ENCODE results near the gene ATAD3C.
A peak's percentile ranks its signal among the peaks of the same experiment; 100 is the strongest.
"Not testable (repeated sequence)": the region's sequence is repeated elsewhere in the genome, so short reads cannot be mapped to it uniquely, and the experiment has no call there.

ATAD3C gene

DNA sequence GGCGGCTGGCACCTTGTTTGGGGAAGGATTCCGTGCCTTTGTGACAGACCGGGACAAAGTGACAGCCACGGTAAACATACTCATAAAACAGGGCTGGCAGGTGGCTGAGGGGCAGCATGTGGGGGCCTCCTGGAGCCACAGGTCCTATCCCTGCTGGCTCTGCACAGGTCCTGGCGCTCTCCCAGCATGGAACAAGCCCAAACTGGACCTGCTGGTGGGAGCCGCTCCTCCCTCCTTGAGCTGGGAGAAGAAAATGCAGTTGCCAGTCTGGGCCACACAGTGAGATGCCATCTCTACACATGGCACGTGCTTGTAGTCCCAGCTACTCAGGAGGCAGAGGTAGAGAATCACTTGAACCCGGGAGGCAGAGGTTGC is 2.9 kb downstream of the ATAD3C start:
- DNase-seq = not testable (repeated sequence)

DNA sequence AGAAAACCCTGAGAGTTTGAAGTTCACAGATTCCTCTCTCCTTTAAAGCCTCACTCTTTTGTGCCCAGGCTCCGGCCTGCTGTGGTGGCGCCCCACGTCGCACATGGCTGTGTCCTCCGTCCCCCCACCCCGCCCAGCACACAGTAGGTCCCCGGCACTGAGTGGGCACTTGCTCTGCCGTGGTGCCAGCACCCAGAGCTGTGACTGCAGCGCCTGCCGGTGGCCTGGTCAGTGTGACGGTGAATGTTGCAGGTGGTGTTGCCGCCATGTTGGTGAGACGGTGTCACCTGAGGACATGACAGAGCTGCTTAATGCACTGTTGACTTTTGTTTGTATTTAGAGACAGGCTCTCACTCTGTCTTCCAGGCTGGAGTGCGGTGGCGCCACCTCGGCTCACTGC is 3.4 kb downstream of the ATAD3C start:
- DNase-seq = no peak

DNA sequence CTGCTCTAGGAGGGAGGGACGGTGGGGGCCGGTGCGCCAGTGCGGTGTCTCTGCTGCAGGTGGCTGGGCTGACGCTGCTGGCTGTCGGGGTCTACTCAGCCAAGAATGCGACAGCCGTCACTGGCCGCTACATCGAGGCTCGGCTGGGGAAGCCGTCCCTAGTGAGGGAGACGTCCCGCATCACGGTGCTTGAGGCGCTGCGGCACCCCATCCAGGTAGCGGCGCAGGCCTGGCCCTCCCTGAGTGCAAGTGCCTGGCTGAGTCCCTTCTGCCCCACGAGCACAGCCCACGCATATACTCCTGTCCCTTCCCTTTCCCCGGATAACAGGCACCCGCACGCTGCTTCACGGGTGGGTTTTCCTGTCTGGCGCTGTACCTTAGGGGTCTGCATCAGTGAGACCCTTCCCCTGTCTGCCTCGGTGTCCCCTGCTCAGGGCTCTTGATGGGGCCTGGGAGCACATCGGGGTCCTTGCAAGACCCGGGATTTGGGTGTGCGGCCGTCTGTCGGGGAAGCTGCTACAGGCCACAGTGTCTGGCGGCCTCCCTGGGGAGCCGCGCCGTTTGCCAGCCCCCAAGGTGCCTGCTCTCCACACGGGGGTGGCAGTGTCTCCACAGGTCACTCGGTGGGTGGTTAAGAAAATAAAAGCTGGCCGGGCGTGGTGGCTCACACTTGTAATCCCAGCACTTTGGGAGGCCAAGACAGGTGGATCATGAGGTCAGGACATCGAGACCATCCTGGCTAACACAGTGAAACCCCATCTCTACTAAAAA is 5.0 kb downstream of the ATAD3C start:
- not testable (repeated sequence) for DNase-seq

DNA sequence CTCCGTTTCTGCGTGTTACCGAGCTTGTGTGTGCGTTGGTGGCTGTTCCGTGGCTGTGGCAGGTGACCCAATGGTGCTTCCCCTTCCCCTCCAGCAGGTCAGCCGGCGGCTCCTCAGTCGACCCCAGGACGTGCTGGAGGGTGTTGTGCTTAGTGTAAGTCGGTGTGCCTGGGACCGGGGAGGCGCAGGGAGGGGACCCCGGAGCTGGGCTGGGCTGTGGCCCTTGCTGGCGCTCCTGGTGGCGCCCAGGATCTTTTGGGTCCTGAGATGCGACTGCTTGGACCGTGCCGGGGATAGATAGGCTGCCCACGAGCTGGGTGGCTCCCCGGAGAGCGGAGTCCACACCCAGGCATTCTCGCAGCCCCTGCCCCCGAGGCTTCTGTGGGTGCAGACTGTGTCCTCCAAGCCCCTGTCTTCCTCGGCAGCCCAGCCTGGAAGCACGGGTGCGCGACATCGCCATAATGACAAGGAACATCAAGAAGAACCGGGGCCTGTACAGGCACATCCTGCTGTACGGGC is 5.9 kb downstream of the ATAD3C start:
- no peak for DNase-seq

DNA sequence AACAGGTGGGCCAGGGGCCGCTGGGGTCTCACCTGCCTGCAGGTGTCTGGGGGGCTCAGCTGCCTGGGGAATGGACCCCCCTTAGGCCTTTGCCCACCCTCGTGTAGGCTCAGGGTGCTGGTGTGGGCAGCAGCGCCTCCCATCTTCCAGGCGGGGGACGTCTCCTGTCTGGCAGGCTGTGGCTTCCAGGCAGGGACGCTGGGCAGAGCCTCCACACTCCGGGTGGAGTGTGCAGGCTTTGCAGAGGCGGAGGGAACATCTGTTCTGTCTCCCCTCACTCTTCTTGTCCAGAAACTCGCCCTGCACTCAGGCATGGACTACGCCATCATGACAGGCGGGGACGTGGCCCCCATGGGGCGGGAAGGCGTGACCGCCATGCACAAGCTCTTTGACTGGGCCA is 6.4 kb downstream of the ATAD3C start:
- not testable (repeated sequence) for DNase-seq

DNA sequence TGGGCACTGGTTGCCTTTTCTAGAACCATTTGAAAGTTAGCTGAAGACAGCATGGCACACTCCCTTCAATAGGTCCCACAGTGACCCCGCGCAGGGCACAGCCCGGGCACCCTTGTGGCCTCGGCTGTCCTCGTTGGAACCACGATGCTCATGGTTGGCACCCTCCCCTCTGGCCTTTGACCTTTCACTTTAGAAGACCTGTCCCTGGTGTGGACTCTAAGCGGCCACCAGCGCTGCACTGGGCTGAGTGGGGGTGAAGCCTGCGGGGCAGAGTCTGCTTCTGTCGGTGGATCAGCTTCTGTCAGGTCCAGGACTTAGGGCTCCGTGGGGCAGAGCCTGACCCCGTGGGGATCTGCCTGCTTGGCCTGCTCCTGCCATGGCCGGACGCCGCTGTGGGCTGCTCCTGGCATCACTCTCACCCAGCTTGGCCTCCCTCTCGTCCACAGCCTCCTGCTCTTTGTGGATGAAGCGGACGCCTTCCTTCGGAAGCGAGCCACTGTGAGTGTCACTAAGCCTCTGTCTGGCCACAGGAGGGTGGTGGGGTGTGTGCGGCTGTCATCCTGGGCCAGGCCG is 7.3 kb downstream of the ATAD3C start:
- not testable (repeated sequence) for DNase-seq

DNA sequence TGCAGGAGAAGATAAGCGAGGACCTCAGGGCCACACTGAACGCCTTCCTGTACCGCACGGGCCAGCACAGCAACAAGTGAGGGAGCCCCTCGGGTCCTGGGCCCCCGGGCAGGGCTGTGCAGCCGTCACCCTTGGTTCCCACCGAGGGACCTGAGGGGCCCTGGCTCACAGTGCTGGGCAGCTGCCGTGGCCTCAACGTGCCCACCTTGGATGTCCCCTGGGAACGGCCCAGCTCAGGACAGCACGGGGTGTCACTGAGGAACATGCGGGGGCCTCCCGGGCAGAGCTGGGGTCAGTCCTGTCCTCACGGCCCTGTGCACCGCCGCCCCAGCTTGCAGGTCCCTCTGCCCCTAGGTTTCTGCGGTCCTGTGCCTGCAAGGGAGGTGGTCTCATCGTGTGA is 9.7 kb downstream of the ATAD3C start:
- not testable (repeated sequence) for DNase-seq

GRCh38 chr1:1459711-1460110 is 10.2 kb downstream of the ATAD3C start:
- DNase-seq = not testable (repeated sequence)

DNA sequence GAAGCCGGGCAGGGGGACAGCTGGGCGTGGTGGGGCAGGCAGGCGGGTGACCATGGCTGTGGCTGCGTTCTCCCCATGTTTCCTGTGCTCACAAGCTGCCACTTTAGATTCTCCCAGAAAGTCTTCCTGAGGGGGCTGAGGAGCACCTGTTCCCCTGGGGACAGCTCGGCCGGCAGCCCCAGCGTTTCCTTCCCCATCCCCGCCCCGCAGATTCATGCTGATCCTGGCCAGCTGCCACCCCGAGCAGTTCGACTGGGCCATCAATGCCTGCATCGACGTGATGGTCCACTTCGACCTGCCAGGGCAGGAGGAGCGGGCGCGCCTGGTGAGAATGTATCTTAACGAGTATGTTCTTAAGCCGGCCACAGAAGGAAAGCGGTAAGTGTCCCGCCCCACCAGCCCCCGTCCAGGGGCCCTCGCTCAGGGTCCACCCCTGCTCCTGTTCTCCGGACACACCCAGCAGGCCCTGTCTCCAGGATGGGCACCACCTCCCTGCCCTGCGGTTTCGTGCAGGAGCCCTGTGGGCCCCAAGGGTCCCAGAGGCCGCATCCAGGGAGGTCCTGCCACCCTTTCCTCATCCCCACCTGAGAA is 11.1 kb downstream of the ATAD3C start:
- DNase-seq = no peak

DNA sequence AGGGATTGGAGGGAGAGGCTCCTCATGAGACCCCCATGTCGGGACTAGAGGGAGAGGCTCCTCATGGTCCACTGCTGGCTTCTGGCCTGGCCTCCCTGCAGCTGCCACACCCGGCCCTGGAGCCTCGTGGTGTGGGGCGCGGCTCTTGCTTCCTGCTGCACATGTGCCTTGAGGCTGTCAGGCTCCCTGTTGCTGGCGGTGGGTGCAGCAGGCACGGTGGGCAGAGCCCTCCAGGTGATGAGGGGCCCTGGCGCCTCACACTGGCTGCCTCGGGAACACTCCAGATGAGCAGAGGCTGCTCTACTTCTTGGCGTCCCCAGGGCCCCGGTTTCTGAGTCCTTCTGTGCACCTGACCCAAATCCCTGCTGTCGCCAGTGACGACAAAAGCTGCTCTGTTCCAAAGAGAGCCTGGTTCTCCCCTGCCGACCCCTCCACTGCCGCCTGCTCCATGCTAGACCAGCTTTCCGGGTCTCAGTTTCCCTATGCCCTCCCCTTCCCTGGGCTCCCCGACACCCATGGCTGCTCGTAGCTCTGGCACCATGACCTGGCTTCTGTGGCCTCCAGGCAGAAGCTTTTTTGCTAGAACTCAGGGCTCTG is 12.3 kb downstream of the ATAD3C start:
- no peak for DNase-seq

- DNase-seq = no peak
Measured at GRCh38 chr1:1462318-1462966, 13.0 kb downstream of the ATAD3C start.

GRCh38 chr1:1463312-1463711 is 13.8 kb downstream of the ATAD3C start:
- DNase-seq = no peak

DNA sequence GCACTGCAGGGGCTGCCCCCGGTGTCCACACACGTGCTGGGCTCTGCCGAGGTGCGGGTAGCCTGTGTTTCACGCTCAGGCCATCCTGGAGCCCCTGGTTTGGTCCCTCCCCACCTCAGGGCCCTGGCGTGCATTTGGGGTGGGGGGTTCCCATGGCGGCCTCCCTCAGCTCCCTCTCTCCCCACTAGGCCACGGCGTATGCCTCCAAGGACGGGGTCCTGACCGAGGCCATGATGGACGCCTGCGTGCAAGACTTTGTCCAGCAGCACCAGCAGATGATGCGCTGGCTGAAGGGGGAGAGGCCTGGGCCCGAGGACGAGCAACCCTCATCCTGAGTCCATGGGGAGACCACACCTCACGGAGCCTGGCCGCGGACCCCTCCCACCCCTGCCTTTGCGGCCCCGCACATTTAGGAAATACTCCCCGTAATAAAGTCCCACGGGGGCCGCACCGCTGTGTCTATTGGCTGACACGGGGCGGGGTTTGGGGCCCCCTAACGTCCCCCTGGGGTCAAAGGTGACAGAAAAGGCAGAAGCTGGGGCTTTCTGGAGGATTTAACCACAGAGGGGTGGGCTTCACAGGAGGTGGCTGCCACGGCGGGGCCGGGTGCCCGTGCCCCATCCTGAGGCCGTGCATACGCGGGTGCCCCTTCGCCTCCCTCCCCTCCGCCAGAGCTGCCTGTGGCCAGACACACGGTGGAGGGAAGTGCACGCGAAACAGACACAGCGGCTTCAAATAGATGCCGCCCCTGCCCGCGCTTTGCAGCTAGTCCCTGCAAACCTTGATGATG is 18.9 kb downstream of the ATAD3C start:
- not testable (repeated sequence) for DNase-seq

DNA sequence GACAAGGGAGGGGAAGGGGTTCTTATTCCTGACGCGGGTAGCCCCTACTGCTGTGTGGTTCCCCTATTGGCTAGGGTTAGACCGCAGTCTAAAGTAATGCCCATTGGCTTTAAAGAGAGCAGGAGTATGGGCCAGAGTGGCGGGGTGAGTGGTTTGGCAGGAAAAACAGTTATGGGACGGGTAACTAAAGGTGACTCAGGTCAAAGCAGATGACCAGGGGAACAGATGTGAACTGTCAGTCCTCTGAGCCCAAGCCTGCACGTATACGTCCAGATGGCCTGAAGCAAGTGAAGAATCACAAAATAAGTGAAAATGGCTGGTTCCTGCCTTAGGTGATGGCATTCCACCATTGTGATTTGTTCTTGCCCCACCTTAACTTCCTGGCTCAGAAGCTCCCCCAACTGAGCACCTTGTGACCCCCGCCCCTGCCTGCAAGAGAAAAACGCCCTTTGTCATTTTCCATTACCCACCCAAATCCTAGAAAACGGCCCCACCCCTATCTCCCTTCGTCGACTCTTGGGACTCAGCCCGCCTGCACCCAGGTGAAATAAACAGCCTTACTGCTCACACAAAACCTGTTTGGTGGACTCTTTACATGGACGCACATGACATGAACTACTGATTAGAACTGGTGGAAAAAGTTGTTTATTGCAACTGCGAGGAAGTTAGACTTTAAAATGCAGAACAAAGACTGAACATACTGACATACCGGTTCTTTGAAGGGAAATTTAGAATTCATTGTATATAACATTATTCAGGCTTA is 21.3 kb downstream of the ATAD3C start:
- DNase-seq = peak; percentile 10

DNA sequence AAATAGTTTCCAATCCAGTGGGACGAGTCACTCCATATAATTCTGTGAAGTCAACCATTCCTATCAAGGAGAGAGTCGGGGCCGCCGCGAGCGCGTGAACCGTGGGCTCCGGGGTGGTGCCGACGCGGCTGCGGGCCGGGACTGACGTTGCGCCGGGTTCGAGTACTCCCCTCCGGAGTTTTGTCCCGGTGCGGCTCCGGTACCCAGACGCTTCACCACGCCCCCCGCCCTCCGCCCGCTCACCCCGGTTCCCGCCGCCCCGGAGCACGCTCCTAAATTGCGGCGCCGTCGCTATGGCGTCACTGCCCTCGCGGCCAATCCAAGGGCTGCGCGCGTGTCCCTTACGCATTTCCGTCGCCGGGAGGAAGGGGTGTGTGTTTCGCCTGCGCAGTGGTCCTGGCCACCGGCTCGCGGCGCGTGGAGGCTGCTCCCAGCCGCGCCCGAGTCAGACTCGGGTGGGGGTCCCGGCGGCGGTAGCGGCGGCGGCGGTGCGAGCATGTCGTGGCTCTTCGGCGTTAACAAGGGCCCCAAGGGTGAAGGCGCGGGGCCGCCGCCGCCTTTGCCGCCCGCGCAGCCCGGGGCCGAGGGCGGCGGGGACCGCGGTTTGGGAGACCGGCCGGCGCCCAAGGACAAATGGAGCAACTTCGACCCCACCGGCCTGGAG is 22.0 kb downstream of the ATAD3C start, which contains the start of gene ATAD3B:
Gene ATAD3B (plus strand): TSS at position 377 of the 664 bp plus-strand sequence. CDS start 120 bp downstream, at position 497.
- DNase-seq = peak; percentile 96

- DNase-seq = not testable (repeated sequence)
Measured at GRCh38 chr1:1472053-1472876, 22.8 kb downstream of the ATAD3C start.

DNA sequence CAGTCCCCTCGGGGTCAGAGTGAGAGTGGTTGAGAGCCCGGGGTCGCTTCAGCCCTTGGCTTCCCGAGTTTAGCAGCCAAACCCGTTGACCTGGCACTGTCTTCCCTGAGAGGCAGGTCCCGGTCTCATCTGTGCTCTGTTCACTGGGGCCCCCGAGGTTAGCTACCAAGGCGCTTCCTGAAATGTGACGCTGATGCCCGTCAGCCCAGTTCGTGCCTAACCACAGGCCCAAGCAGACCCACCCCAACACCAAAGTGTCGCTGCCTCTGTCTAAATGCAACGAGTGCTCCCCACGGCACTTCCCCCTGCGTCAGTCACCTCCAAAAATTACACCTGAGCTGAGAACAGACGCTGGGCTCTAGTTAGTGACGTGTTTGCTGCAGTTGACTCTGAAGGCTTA is 26.5 kb downstream of the ATAD3C start:
- DNase-seq = not testable (repeated sequence)

DNA sequence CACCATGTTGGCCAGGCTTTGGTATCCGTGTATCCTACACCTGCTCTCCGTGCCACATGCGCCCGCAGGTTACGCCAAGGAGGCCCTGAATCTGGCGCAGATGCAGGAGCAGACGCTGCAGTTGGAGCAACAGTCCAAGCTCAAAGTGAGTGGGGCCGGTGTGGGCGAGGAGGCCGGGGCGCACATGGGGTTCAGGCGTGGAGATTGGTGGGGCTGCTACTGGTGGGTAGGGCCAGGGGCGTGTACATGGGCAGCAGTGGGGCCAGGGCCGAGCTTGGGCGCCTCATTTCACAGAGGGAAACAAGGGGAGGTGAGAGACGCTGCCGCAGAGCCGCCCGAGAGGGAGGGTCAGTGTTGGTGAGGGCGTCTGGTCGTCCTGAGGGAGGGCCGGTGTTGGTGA is 27.7 kb downstream of the ATAD3C start:
- no peak for DNase-seq

DNA sequence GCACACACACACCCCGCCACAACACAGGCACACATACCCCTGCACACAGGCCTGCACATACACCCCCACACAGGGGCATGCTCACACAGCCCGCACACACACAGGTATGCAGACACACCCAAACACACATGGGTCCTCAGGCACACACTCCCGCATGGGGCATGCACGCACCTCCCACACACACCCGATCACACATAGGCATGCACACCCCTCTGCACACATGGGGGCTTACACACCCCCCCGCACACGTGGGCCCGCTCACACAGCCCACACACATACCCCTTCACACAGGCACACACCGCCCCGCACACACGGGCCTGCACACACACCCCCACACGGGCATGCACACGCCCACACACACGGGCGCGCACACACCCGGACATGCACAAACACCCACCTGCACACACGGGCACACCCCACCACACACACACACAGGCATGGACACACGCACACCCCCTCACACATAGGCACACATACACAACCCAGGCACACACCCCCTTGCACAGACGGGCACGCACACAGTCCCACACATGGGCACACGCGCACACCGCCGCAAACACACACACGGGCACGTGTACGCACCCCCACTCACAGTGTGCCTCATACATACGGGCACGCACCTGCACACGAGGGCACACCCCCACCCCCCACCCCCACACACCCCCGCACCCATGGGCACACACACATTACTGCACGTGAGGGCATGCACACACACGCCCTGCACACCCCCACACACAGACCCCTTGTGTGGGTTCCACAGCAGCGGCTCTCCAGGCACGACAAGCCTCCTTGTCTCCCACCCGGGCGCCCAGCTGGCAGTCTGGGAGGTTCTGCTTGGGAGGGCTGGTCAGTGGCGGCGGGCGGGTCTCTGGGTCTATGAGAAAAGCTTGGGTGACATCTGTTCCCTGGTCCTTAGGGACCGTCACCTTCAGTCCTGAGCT is 30.3 kb downstream of the ATAD3C start:
- no peak for DNase-seq
